HG03520 (cell line): ENCODE data around the gene PDX1.
"Not testable (repeated sequence)": the region's sequence is repeated elsewhere in the genome, so short reads cannot be mapped to it uniquely, and the experiment has no call there.

Source experiments
- ATAC-seq: cut with Tn5 transposase; IDR thresholded peaks from one replicate; pipeline ENCODE4 v1.9.1; 2021; ENCODE audit warnings: mild to moderate bottlenecking, moderate library complexity; ENCODE audit not compliant: unreplicated experiment

PDX1 gene

GRCh38 chr13:27954406-27954851 lies 34.6 kb downstream of the PDX1 start:
- ATAC-seq: no peak

- no peak for ATAC-seq
Measured at GRCh38 chr13:27955014-27955591, 35.3 kb downstream of the PDX1 start.

GRCh38 chr13:27956576-27957300 lies 36.9 kb downstream of the PDX1 start:
- no peak for ATAC-seq

- ATAC-seq: no peak
Measured at GRCh38 chr13:27959976-27960361, 40.2 kb downstream of the PDX1 start.

- no peak for ATAC-seq
Measured at GRCh38 chr13:27960362-27961226, 40.8 kb downstream of the PDX1 start.

- no peak for ATAC-seq
Measured at GRCh38 chr13:27961227-27962085, 41.7 kb downstream of the PDX1 start.

GRCh38 chr13:27962128-27962841 lies 42.5 kb downstream of the PDX1 start:
- no peak for ATAC-seq

GRCh38 chr13:27962982-27963381 lies 43.2 kb downstream of the PDX1 start:
- no peak for ATAC-seq

- no peak for ATAC-seq
Measured at GRCh38 chr13:27963491-27963890, 43.7 kb downstream of the PDX1 start.

- not testable (repeated sequence) for ATAC-seq
Measured at GRCh38 chr13:27964206-27964605, 44.4 kb downstream of the PDX1 start.

GRCh38 chr13:27964741-27965323 lies 45.0 kb downstream of the PDX1 start:
- no peak for ATAC-seq

GRCh38 chr13:27965343-27965739 lies 45.5 kb downstream of the PDX1 start:
- no peak for ATAC-seq

GRCh38 chr13:27965740-27966640 lies 46.2 kb downstream of the PDX1 start:
- no peak for ATAC-seq

- no peak for ATAC-seq
Measured at GRCh38 chr13:27966641-27967202, 46.9 kb downstream of the PDX1 start.

GRCh38 chr13:27967203-27967735 lies 47.5 kb downstream of the PDX1 start:
- ATAC-seq: no peak

GRCh38 chr13:27967736-27968315 lies 48.0 kb downstream of the PDX1 start:
- no peak for ATAC-seq

GRCh38 chr13:27968316-27969081 lies 48.7 kb downstream of the PDX1 start:
- ATAC-seq: no peak
